HG02943 (cell line): ENCODE results near the gene MTERF1.
A peak's percentile ranks its signal among the peaks of the same experiment; 100 is the strongest.
"Not testable (repeated sequence)": the region's sequence is repeated elsewhere in the genome, so short reads cannot be mapped to it uniquely, and the experiment has no call there.

Experiments
- ATAC-seq: cut with Tn5 transposase; IDR thresholded peaks from one replicate; pipeline ENCODE4 v1.9.1; 2021; ENCODE audit warnings: mild to moderate bottlenecking, low read depth, moderate library complexity; ENCODE audit not compliant: unreplicated experiment

The MTERF1 gene

GRCh38 chr7:91880413-91881241 is at the start of gene MTERF1:
MTERF1 (minus strand) TSS chr7:91880702; CDS start chr7:91880083, 619 bp downstream.
- peak; percentile 99 for ATAC-seq

- ATAC-seq = no peak
Measured at GRCh38 chr7:91929463-91929862, 49.0 kb upstream of the MTERF1 start.

- no peak for ATAC-seq
Measured at GRCh38 chr7:91927912-91928311, 47.4 kb upstream of the MTERF1 start.

- ATAC-seq = no peak
Measured at GRCh38 chr7:91922857-91923256, 42.4 kb upstream of the MTERF1 start.

- no peak for ATAC-seq
Measured at GRCh38 chr7:91918356-91918755, 37.9 kb upstream of the MTERF1 start.

GRCh38 chr7:91916051-91916440 is 35.5 kb upstream of the MTERF1 start:
- ATAC-seq = no peak

GRCh38 chr7:91915401-91916050 is 35.0 kb upstream of the MTERF1 start:
- ATAC-seq = no peak

GRCh38 chr7:91913612-91914011 is 33.1 kb upstream of the MTERF1 start:
- no peak for ATAC-seq

GRCh38 chr7:91912494-91912893 is 32.0 kb upstream of the MTERF1 start:
- no peak for ATAC-seq

- ATAC-seq = no peak
Measured at GRCh38 chr7:91911121-91911520, 30.6 kb upstream of the MTERF1 start.

- ATAC-seq = no peak
Measured at GRCh38 chr7:91910171-91910570, 29.7 kb upstream of the MTERF1 start.

- ATAC-seq = no peak
Measured at GRCh38 chr7:91899563-91899962, 19.1 kb upstream of the MTERF1 start.

- ATAC-seq = no peak
Measured at GRCh38 chr7:91898240-91898992, 17.9 kb upstream of the MTERF1 start.

- no peak for ATAC-seq
Measured at GRCh38 chr7:91894781-91895480, 14.4 kb upstream of the MTERF1 start.

- not testable (repeated sequence) for ATAC-seq
Measured at GRCh38 chr7:91893699-91894098, 13.2 kb upstream of the MTERF1 start.

- no peak for ATAC-seq
Measured at GRCh38 chr7:91892821-91893340, 12.4 kb upstream of the MTERF1 start.

- no peak for ATAC-seq
Measured at GRCh38 chr7:91892099-91892705, 11.7 kb upstream of the MTERF1 start.

GRCh38 chr7:91888271-91889175 is 8.0 kb upstream of the MTERF1 start:
- not testable (repeated sequence) for ATAC-seq
